Ishikawa (cell line): Measurements from ENCODE around the gene ADAMTS13.

Experiments used
- CEBPB ChIP-seq: IDR thresholded peaks from 2 replicates; pipeline ENCODE4 v1.6.1; 2012
- EGR1 ChIP-seq: IDR thresholded peaks from 2 replicates; pipeline ENCODE4 v1.6.1; 2012
- EP300 ChIP-seq: IDR thresholded peaks from 2 replicates; pipeline ENCODE4 v1.6.1; 2012; ENCODE audit warnings: borderline replicate concordance
- FOXM1 ChIP-seq: IDR thresholded peaks from 2 replicates; pipeline ENCODE4 v1.6.1; 2012; ENCODE audit warnings: low read depth, borderline replicate concordance
- MAX ChIP-seq: IDR thresholded peaks from 2 replicates; pipeline ENCODE4 v1.6.1; 2012
- NFIC ChIP-seq: IDR thresholded peaks from 2 replicates; pipeline ENCODE4 v1.6.1; 2012
- RAD21 ChIP-seq: IDR thresholded peaks from 2 replicates; pipeline ENCODE4 v1.6.1; 2012; ENCODE audit warnings: low read depth
- REST ChIP-seq: IDR thresholded peaks from 2 replicates; pipeline ENCODE4 v1.6.1; 2012; ENCODE audit warnings: low read depth, mild to moderate bottlenecking
- TAF1 ChIP-seq: IDR thresholded peaks from 2 replicates; pipeline ENCODE4 v1.6.1; 2012; ENCODE audit warnings: low read depth, mild to moderate bottlenecking
- TCF12 ChIP-seq: IDR thresholded peaks from 2 replicates; pipeline ENCODE4 v1.6.1; 2012; ENCODE audit warnings: low read depth
- YY1 ChIP-seq: IDR thresholded peaks from 2 replicates; pipeline ENCODE4 v1.6.1; 2012; ENCODE audit warnings: low read depth

GRCh38 chr9:133465984-133466383 lies 43.8 kb downstream of the ADAMTS13 start:
- no peak for TF ChIP-seq REST
- no peak for TF ChIP-seq RAD21
- no peak for TF ChIP-seq NFIC
- TF ChIP-seq EGR1: no peak
- TF ChIP-seq YY1: no peak
- TF ChIP-seq TAF1: no peak
- no peak for TF ChIP-seq MAX
- TF ChIP-seq EP300: no peak
- TF ChIP-seq CEBPB: no peak
- TF ChIP-seq TCF12: no peak
- no peak for TF ChIP-seq FOXM1
